Stimulated activated CD4-positive, alpha-beta T cell treated with anti-CD3 and anti-CD28 coated beads, Interleukin-12 subunit alpha, Interleukin-12 subunit beta, amount 100 ng/mL, for 48 hours (primary cell): ENCODE measurements around the gene OR7G3.
A peak's percentile ranks its signal among the peaks of the same experiment; 100 is the strongest.

Experiments used
- DNase-seq, 3 donors: peaks; one replicate each; pipeline ENCODE4 v3.0.0-alpha.2; 2020; ENCODE audit warnings: low read depth in 2 of 3, low spot score in 1 of 3

Gene OR7G3

GRCh38 chr19:9126900-9127405 lies at the start of gene OR7G3:
OR7G3 (minus strand) TSS chr19:9126950; CDS start chr19:9126950, 0 bp downstream.
- DNase-seq = no peak

GRCh38 chr19:9175326-9175725 lies 48.6 kb upstream of the OR7G3 start:
- DNase-seq = no peak

DNA sequence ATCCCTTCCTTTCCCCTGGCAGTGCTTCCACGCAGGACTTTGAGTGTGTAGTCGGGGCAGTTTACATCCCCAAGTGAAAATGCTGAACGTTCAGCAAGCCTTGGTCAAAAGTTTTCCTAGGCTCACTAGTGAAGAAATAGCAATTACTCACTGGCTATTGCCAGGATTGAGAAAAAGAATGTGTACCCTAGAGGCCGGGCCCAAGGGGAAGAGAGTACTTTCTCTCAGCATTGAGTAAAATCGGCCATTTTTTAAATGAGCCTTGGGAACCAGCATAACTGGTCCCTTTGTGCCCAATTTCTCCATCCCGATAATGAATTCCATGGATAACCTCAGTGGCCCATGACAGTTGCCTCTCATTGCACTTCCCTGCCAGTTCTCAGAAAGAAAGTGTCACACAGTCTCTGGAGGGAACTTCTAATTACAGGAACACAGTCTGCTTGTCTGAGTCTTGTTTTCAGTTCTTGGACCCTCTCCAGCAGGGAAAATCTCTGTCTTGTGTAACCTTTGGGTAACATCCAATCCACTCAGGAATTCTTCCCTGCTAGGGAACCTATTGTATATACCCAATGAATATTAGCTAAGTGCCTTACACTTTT lies 44.7 kb upstream of the OR7G3 start:
- DNase-seq = no peak

DNA sequence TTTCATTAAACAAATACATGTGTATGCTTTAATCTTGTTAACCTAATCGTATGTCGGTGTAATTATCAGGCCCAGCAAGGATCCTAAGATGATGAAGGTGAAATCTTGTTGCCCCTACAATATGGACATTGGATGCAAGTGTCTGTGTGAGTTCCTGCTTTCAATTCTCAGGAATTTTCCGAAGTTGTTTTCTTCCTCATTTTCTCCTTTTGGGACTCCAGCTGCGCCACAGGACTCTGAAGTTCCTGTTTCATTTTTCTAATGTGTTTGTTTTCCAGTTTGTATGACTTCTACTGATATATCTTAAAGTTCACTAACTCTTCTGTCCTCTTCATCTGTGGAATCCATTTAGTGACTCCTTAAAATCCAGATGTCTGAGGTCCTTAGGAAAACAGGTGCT lies 40.1 kb upstream of the OR7G3 start:
- DNase-seq = no peak

DNA sequence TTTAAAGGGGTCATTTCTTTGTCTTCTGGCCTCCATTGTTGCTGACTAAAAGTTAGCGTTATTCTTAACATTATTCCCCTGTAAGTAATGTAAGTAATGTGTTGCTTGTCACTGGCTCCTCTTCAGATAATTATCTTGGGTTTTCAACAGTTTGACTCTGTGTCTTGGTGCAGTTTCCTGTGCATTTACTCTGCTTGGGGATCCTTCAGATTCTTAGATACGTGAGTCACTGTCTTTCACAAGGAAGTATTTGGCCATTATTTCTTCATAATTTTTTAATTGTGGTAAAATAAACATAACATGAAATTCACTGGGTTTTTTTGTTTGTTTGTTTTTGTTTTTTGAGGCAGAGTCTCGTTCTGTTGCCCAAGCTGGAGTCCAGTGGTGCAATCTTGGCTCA lies 38.5 kb upstream of the OR7G3 start:
- DNase-seq = no peak

- no peak for DNase-seq
Observed at GRCh38 chr19:9161427-9161826, 34.7 kb upstream of the OR7G3 start.

GRCh38 chr19:9159891-9160290 lies 33.1 kb upstream of the OR7G3 start:
- no peak for DNase-seq

GRCh38 chr19:9156304-9156703 lies 29.6 kb upstream of the OR7G3 start:
- DNase-seq = no peak

- DNase-seq = no peak
Observed at GRCh38 chr19:9155591-9155990, 28.8 kb upstream of the OR7G3 start.

GRCh38 chr19:9151367-9151766 lies 24.6 kb upstream of the OR7G3 start:
- DNase-seq = no peak

DNA sequence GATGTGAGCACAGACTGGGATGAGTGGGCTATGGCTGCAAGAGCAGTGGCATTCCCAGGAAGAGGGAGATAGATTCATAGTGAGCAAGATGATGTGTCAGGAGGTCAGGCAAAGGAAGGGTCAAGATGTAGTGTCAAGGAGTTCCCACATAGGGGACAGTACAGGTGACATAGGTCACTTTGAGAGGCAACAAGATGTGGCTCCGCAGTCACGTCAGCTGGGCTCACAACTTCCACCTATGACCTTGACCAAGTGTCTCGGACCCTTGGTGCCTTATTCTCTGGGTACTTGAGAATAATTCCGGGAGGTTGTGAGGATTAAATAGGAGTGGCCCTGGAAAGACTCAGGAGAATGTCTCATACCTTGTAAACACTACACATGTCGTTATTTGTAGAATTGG lies 23.9 kb upstream of the OR7G3 start:
- DNase-seq = no peak

DNA sequence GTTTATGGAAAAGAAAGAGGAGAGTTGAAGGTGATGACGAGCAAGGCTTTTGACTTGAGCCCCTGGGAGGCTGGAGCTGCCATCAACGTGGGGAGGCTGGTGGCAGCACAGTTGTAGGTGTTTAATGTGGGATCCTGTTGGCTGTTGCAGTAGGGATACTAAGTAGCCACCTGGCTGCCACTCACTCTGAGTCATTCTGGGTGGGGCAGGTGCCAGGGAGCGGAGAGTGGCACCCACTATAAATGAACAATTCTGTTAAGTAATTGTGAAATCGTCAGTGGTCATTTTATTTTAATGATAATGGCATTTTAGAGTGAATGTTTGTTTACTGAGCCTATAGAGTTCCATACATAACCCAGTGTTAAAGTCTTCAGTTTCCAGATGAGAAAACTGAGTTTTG lies 23.2 kb upstream of the OR7G3 start:
- DNase-seq = no peak

DNA sequence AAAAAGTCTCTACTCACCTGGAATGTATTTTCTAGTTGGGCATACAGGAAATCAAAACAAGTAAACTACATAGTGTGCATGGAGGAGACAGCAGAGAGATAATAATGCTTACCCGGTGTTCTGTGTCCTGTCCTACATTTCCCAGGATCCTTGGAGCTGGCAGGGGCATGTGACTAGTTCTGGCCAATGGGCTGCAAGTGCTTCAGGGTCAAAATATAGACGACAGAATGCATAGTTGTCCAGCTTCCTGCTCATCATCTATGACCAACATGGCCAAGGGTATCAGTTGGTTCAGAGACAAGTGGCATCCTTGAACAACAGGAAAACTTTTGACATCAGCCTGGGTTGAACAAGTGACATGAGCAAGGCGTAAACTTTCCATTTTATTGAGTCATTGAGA lies 21.9 kb upstream of the OR7G3 start:
- DNase-seq = no peak

DNA sequence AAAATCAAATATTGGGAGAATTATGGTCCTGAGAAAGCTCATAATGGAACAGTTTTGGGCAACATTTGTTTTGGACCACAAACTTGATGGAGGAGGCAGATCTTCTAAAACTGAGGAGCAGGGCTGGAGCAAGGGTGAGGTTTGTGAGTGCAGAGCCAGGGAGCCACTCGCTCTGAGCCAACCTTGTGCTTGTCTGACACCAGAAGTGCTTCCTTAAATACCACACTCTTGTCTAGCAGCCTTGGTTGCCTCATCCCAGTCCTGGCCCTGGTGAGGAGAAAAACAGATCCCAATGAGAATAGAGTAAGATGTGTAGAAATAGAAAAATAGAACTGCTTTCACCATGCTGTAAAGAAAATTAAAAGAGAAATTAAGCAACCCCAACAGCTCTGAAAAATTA lies 20.1 kb upstream of the OR7G3 start:
- DNase-seq = no peak

- no peak for DNase-seq
Observed at GRCh38 chr19:9144920-9145319, 18.2 kb upstream of the OR7G3 start.

DNA sequence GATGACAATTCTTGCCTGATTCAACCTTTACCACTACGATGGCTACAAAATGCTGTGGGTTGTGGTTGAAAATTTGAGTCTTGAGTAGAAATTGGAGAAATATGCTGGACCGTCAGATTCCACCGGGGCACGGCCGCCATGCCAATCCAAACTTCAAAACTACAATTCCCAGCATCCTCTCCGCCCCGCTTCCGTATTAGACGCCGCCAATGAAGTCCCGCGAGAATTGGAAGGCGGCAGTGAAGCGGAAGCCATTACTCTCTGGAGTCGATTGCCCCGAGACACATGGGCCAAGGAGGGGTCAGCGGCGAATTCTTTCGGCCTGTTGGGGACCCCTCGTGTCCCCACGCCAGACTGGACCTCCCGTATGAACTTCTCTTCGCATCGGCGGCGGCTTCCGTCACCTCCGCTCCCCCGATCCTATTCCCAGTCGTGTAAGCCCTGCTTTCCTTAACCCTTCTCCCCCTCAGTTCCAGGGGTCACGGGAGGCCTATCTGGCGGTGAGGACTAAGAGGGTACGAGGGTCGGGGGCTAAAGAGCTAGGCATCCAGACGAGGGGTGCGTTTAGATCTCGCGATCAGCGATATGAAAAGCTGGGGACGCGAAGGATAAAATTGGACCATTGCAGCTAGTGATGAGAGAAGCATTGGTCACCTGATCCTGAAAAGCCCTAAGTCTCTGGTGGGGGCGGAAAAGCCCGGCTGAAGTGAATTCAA lies 13.6 kb upstream of the OR7G3 start, which contains the start of gene ZNF317:
Gene ZNF317 (plus strand): TSS at position 239 of the 716 bp plus-strand sequence. CDS start 15,620 bp downstream, outside the sequence.
- peak; percentile 80 to 87 (median 83) for DNase-seq

DNA sequence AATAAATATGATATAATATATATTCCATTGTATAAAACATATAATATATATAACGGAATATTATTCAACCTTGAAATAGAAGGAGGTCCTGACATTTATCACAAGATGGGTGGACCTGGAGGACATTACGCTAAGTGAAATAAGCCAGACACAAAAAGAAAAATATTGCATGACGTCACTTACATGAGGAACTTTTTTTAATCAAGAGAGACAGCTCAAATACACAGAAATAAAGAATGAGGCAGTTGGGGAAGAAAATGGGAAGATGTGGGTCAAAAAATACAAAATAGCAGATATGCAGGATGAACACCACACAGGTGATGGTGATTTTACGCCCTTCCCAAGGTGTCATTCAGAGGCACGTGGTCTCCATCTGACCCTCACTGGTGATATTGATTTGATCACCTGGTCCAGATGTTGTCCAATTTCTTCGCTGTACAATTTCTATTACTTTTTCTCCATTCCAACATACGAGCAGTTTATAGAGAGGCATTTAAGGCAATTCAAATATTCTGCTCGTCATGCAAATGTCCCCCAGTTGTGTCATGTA lies 12.9 kb upstream of the OR7G3 start:
- DNase-seq = no peak

- DNase-seq = no peak
Observed at GRCh38 chr19:9132422-9132821, 5.7 kb upstream of the OR7G3 start.

DNA sequence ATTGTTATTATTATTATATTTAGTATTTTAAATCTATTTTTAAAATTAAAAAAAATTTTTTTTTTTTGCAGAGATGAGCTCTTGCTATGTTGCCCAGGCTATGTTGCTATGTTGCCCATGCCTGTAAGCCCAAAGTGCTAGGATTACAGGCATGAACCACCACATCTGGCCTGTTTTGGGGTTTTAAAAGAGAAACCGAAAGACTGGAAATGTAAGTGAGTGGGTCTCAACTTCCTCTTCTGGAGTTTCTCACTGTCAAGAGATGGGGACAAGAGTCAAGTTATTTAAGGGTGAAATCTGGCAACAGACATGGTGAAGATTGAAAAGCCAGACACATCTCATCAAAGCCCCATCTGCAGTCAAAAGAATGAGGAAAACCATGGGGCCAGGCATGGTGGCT lies 4.2 kb upstream of the OR7G3 start:
- no peak for DNase-seq

- DNase-seq = no peak
Observed at GRCh38 chr19:9128171-9128570, 1.4 kb upstream of the OR7G3 start.

DNA sequence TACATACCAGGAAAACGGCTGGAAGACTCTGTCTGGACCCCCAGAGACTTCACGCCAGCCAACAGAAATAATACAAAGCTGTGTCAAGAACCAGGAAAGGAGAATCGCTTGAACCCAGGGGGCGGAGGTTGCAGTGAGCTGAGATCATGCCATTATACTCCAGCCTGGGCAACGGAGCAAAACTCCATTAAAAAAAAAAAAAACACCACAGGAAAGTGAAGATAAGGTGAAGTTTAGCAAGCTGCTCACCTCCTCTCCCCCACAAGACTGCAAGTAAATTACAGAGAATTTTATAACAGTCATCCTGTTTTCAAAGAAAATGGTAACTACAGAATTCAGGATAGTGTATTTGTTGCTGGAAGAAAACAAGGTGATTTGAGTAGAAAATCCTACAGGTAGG lies 10.2 kb downstream of the OR7G3 start:
- DNase-seq = no peak

GRCh38 chr19:9115307-9115813 lies 11.4 kb downstream of the OR7G3 start, which contains the start of gene OR7G1:
OR7G1 (minus strand) TSS chr19:9115763; CDS start chr19:9115763, 0 bp downstream.
- DNase-seq = no peak
